Fibroblast of upper back skin (primary cell): ENCODE measurements around the gene NSFL1C.
"Not testable (repeated sequence)": the region's sequence is repeated elsewhere in the genome, so short reads cannot be mapped to it uniquely, and the experiment has no call there.

Experiments
- DNase-seq: peaks from one replicate; pipeline ENCODE4 v3.0.0-alpha.2; 2013

The NSFL1C gene

GRCh38 chr20:1422753-1423152 lies 43.9 kb downstream of the NSFL1C start:
- DNase-seq = no peak

- no peak for DNase-seq
Observed at GRCh38 chr20:1420066-1420465, 46.6 kb downstream of the NSFL1C start.

GRCh38 chr20:1418350-1418749 lies 48.3 kb downstream of the NSFL1C start:
- no peak for DNase-seq

DNA sequence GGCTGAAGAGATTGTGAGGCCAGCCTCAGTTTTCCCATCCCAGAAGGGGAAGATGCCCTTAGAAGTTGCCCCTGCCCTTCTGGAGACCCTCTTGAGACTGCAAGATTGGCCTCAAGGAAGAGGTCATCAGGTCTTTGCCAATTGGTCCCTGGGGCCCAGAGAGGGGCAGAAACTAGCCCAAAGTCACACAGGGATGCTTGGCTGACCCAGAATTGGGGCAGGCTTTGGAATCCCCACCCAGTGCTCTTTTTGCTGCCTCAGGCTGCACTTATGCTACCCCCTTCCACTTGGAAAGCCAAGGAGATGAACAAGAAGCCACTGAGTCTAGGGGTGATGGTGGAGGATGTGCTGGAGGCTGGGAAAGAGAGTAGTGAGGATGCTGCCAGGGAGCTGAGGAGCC lies 48.9 kb downstream of the NSFL1C start:
- DNase-seq = no peak

- peak; percentile 31 for DNase-seq
Observed at GRCh38 chr20:1417273-1417672, 49.4 kb downstream of the NSFL1C start.

DNA sequence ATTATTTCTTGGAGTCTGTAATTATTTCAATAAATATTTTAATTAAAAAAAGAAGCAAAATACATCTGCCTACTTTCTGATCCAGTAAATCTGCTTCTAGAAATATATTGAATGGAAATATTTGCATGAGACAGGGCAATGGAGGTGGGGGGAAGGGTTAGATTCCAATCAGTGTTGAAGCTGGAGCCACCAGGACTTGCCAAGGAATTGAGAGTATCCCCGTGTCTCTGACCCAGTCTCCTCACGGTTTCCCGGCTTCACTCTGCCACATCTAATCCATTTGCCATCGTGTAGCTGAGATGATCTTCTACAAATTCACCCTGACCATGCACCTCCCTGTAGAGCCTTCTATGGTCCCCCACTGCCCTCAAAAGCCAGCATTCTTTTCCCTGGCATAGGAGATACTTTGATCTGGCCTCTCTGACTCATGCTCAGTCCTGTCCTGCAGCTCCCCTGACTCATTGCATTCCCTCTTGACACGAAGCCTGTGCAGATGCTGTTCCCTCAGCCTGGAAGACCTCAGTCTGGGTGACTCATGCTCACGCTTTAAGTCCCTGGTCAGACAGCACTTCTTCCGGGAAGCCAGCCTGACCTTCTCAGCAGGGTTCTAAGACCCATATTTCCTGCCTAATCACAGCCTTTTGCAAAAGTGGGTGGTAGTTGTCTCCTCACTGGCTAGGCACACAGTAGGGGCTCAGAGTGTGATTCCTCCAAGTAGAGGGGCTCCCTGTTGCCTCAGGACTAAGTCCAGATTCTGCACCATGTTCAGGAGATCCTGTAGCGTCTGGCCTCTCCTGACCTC lies 50.8 kb downstream of the NSFL1C start:
- peak; percentile 86 for DNase-seq

- DNase-seq = no peak
Observed at GRCh38 chr20:1414982-1415381, 51.7 kb downstream of the NSFL1C start.

DNA sequence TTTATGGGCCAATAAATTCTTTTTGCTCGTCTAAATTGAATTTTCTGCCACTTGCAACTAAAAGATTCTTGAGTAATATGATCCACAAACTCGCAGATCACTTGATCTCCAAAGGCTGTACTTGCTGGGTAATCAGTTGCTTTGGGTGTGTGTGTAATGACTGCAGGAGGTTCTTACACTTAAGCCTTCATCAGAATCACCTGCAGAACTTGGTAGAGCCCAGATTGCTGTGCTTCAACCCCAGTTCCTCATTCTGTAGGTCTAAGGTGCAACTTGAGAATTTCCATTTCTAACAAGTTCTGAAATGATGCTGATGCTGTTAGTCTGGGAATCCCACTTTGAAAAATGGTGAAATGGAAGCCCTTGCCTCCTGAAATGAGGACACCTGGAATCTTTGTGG lies 60.8 kb downstream of the NSFL1C start:
- no peak for DNase-seq

GRCh38 chr20:1403624-1404023 lies 63.0 kb downstream of the NSFL1C start:
- no peak for DNase-seq

DNA sequence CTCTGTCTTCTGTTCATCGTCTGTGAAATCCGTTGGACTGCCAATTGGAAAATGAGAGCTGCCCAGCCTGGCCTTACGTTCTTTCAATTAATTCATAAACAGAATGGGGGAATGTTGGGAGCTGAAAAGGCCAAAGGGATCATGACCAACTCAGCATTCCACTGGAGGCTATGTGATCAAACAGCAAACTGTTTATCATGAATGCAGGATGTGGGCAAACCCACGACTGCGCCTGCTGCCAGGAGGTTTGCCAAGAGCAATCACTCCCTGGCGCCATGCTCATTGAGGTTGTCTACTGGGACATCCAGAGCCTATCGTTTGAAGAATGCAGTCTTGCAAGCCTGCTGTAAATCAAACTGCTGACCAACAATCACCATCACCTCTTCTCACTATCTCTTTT lies 64.5 kb downstream of the NSFL1C start:
- peak; percentile 40 for DNase-seq

- no peak for DNase-seq
Observed at GRCh38 chr20:1401451-1401907, 65.2 kb downstream of the NSFL1C start.

DNA sequence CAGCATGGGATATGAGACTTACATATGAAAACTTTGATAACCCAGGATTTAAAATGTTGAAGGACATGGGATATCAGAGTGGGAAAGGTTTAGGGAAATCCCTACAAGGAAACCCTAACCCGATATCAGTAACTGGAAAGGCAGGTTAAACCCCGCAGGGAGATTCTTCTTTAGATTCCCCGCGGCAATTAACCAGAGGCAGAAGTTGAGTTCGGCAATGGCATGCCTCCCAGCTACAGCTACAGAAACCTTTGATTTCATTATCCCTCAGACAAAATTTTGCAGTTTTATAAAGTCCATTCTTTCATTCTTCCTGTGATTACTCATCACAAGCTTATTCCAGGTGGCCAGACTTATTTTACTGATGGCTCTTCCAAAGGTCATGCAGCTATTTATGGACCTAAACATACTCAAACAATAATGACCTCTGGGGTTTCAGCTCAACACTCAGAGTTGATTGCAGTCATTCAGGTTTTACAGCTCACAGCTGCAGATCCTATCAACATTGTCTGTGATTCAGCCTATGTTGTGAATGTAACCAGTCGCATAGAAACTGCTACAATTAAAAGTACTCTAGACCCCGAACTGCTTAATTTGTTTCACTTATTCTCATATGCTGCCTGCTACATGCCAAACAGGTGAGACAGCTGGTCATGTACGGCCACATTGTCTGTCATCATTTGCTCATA lies 66.8 kb downstream of the NSFL1C start:
- peak; percentile 55 for DNase-seq

DNA sequence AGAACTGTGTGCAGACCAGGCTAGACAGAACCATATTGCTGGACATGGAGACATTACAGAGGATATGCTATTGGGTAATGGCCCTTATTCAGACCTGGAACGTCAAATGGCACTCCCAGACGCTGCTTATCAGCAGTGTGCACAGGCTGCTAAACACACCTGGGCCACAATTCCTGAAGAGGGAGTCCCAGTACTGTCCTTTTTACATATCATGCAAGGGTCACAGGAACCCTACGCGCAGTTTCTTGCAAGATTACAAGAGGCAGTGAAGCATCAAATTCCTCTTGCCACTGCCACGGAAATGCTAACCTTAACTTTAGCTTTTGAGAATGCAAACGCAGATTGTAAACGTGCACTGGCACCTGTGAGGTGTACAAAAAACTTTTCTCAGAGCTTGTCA lies 68.5 kb downstream of the NSFL1C start:
- DNase-seq = not testable (repeated sequence)

- no peak for DNase-seq
Observed at GRCh38 chr20:1397710-1398109, 68.9 kb downstream of the NSFL1C start.

GRCh38 chr20:1396702-1397101 lies 69.9 kb downstream of the NSFL1C start:
- no peak for DNase-seq

- no peak for DNase-seq
Observed at GRCh38 chr20:1396264-1396663, 70.4 kb downstream of the NSFL1C start.

- DNase-seq = no peak
Observed at GRCh38 chr20:1394686-1395085, 72.0 kb downstream of the NSFL1C start.

DNA sequence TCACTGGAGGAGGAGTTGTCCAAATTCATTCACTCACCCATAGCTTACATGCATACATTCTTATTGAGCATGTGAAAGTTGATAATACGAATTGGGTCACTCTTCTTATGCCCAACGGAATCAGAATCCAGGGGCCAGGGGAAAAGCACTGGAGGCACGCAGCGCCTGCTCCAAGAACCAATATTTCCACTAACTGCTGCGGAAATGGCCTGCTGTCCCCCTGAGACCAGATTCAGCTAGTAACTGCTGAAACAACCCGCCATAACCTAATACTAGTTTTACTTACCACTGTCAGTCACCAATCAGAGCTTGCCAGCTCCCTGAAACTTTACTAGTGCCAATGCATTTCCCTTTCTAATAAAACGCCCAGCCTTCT lies 73.2 kb downstream of the NSFL1C start:
- DNase-seq = no peak

DNA sequence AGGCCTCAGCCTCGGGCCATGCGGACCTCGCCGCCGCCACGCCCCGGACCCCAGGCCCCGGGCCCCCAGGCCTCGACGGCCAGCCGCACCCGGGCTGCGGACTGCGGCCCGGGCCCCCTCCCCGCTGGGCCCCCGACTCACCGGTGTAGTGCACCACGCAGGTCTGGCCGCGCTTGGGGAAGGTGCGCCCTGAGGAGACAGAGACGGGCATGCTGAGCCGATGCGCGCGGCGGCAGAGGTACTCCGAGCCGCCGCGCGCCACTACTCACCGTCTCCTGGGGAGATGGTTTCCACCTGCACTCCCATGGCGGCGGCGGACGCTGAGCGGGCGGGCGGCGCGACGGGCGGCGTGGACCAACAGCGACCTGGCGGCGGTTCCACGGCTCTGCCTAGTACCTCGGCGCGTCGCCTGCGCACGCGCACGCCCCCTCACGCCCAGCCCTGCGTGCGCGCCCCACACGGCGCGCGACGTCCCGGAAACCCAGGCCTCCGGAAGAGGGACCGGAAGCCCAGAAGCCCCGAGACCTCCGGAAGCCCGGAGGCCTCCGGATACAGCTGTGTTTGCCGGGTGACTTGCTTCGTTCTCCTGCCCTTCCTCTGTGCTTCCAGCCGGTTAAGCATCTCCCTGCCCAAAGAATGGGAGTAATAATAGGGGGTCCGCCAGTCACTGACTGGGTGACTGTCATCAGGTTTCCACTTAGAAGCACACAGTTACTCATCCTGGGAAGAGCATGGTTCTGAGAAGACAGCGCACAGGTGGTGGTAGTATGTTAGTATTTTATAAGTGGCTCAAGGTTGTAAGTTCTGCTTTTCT lies 73.7 kb downstream of the NSFL1C start, which contains the start of gene FKBP1A:
FKBP1A (minus strand) TSS at position 362 of the 814 bp plus-strand sequence; CDS start at position 306, 56 bp downstream.
- peak; percentile 88 for DNase-seq

- DNase-seq = no peak
Observed at GRCh38 chr20:1392443-1392692, 74.3 kb downstream of the NSFL1C start.
